ENCODE results near the gene PARK7. TPM values are rescaled to one million over a fixed set of nuclear protein-coding genes. Genes with fewer than 3 reads are reported as not detected.

PARK7 gene
- total and polyA plus RNA-seq, 2 experiments from 2014 or later: 178 to 679 TPM

GRCh38 chr1:8023287-8023994, 61.9 kb downstream of the PARK7 start:
- Histone ChIP-seq H3K79me2 (replicated peaks; ENCODE audit: insufficient read depth) (peaks cover 74% of the 10 kb centered on the region), H2AFZ (no peak overlapping the region), H3K9me2 (ENCODE audit: insufficient read depth) (no peaks in the 10 kb centered on the region), H3K36me3 (ENCODE audit: insufficient read depth) (no peaks in the 10 kb centered on the region), H3K27me3 (ENCODE audit: insufficient read depth) (no peaks in the 10 kb centered on the region), H3K4me3 (peak overlapping the region; percentile 85), H3F3A (replicated peaks; ENCODE audit: low read depth) (no peaks in the 10 kb centered on the region; the same call in 1 of the 2 replicates), H4K20me1 (replicated peaks; ENCODE audit: insufficient read depth) (peaks cover 46% of the 10 kb centered on the region), H3K4me2 (peak overlapping the region; percentile 94), H3K4me1 (ENCODE audit: insufficient read depth) (peaks cover 81% of the 10 kb centered on the region), H3K27ac (ENCODE audit: low read depth) (no peak overlapping the region)
- Mint-ChIP-seq H3K27me3 (ENCODE audit: insufficient read depth, low read depth, poor library complexity) (peaks cover 17% of the 10 kb centered on the region), H3K36me3 (ENCODE audit: low read depth) (peaks cover 5% of the 10 kb centered on the region; the same call in 2 of the 3 replicates), H3K4me3 (peak overlapping the region; percentile 90), H3K9me3 (peaks cover 4% of the 10 kb centered on the region; the same call in 1 of the 3 replicates), H3K27ac (peak overlapping the region; percentile 35), H3K4me1 (peaks cover 78% of the 10 kb centered on the region)
- ATAC-seq (no peak), DNase-seq (ENCODE audit: low spot score) (no peak)
- no peak for TF ChIP-seq EZH2 (IDR thresholded peaks at IDR 0.05; ENCODE audit: low read depth, unreplicated experiment)
- TF ChIP-seq ZNF331 (CRISPR knock-in tag; IDR thresholded peaks at IDR 0.05; ENCODE audit: low read depth): no peak
- no peak for TF ChIP-seq ZNF114 (CRISPR knock-in tag; IDR thresholded peaks at IDR 0.05)
- TF ChIP-seq EZH2phosphoT487 (IDR thresholded peaks at IDR 0.05; ENCODE audit: unreplicated experiment): no peak
- no peak for TF ChIP-seq NANOG (IDR thresholded peaks at IDR 0.05; ENCODE audit: borderline replicate concordance)
- TF ChIP-seq CTCF (conservative IDR thresholded peaks at IDR 0.05; ENCODE audit: low read depth in 2 of 2): no peak
- no peak for TF ChIP-seq POLR2AphosphoS5 (IDR thresholded peaks at IDR 0.05; ENCODE audit: low read depth)
- TF ChIP-seq STAT1 (IDR thresholded peaks at IDR 0.05; ENCODE audit: unreplicated experiment): no peak
- TF ChIP-seq JUNB (IDR thresholded peaks at IDR 0.05; ENCODE audit: unreplicated experiment): no peak
- no peak for TF ChIP-seq CREB1 (CRISPR knock-in tag; IDR thresholded peaks at IDR 0.05; ENCODE audit: low read depth)
- TF ChIP-seq, protein P1, sequence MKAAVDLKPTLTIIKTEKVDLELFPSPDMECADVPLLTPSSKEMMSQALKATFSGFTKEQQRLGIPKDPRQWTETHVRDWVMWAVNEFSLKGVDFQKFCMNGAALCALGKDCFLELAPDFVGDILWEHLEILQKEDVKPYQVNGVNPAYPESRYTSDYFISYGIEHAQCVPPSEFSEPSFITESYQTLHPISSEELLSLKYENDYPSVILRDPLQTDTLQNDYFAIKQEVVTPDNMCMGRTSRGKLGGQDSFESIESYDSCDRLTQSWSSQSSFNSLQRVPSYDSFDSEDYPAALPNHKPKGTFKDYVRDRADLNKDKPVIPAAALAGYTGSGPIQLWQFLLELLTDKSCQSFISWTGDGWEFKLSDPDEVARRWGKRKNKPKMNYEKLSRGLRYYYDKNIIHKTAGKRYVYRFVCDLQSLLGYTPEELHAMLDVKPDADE (IDR thresholded peaks at IDR 0.05): no peak
- TF ChIP-seq, protein P2, sequence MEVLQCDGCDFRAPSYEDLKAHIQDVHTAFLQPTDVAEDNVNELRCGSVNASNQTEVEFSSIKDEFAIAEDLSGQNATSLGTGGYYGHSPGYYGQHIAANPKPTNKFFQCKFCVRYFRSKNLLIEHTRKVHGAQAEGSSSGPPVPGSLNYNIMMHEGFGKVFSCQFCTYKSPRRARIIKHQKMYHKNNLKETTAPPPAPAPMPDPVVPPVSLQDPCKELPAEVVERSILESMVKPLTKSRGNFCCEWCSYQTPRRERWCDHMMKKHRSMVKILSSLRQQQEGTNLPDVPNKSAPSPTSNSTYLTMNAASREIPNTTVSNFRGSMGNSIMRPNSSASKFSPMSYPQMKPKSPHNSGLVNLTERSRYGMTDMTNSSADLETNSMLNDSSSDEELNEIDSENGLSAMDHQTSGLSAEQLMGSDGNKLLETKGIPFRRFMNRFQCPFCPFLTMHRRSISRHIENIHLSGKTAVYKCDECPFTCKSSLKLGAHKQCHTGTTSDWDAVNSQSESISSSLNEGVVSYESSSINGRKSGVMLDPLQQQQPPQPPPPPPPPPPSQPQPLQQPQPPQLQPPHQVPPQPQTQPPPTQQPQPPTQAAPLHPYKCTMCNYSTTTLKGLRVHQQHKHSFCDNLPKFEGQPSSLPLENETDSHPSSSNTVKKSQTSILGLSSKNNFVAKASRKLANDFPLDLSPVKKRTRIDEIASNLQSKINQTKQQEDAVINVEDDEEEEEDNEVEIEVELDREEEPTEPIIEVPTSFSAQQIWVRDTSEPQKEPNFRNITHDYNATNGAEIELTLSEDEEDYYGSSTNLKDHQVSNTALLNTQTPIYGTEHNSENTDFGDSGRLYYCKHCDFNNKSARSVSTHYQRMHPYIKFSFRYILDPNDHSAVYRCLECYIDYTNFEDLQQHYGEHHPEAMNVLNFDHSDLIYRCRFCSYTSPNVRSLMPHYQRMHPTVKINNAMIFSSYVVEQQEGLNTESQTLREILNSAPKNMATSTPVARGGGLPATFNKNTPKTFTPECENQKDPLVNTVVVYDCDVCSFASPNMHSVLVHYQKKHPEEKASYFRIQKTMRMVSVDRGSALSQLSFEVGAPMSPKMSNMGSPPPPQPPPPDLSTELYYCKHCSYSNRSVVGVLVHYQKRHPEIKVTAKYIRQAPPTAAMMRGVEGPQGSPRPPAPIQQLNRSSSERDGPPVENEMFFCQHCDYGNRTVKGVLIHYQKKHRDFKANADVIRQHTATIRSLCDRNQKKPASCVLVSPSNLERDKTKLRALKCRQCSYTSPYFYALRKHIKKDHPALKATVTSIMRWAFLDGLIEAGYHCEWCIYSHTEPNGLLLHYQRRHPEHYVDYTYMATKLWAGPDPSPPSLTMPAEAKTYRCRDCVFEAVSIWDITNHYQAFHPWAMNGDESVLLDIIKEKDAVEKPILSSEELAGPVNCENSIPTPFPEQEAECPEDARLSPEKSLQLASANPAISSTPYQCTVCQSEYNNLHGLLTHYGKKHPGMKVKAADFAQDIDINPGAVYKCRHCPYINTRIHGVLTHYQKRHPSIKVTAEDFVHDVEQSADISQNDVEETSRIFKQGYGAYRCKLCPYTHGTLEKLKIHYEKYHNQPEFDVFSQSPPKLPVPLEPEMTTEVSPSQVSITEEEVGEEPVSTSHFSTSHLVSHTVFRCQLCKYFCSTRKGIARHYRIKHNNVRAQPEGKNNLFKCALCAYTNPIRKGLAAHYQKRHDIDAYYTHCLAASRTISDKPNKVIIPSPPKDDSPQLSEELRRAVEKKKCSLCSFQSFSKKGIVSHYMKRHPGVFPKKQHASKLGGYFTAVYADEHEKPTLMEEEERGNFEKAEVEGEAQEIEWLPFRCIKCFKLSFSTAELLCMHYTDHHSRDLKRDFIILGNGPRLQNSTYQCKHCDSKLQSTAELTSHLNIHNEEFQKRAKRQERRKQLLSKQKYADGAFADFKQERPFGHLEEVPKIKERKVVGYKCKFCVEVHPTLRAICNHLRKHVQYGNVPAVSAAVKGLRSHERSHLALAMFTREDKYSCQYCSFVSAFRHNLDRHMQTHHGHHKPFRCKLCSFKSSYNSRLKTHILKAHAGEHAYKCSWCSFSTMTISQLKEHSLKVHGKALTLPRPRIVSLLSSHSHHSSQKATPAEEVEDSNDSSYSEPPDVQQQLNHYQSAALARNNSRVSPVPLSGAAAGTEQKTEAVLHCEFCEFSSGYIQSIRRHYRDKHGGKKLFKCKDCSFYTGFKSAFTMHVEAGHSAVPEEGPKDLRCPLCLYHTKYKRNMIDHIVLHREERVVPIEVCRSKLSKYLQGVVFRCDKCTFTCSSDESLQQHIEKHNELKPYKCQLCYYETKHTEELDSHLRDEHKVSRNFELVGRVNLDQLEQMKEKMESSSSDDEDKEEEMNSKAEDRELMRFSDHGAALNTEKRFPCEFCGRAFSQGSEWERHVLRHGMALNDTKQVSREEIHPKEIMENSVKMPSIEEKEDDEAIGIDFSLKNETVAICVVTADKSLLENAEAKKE (CRISPR knock-in tag; IDR thresholded peaks at IDR 0.05): no peak
- TF ChIP-seq, protein P3, sequence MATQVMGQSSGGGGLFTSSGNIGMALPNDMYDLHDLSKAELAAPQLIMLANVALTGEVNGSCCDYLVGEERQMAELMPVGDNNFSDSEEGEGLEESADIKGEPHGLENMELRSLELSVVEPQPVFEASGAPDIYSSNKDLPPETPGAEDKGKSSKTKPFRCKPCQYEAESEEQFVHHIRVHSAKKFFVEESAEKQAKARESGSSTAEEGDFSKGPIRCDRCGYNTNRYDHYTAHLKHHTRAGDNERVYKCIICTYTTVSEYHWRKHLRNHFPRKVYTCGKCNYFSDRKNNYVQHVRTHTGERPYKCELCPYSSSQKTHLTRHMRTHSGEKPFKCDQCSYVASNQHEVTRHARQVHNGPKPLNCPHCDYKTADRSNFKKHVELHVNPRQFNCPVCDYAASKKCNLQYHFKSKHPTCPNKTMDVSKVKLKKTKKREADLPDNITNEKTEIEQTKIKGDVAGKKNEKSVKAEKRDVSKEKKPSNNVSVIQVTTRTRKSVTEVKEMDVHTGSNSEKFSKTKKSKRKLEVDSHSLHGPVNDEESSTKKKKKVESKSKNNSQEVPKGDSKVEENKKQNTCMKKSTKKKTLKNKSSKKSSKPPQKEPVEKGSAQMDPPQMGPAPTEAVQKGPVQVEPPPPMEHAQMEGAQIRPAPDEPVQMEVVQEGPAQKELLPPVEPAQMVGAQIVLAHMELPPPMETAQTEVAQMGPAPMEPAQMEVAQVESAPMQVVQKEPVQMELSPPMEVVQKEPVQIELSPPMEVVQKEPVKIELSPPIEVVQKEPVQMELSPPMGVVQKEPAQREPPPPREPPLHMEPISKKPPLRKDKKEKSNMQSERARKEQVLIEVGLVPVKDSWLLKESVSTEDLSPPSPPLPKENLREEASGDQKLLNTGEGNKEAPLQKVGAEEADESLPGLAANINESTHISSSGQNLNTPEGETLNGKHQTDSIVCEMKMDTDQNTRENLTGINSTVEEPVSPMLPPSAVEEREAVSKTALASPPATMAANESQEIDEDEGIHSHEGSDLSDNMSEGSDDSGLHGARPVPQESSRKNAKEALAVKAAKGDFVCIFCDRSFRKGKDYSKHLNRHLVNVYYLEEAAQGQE (IDR thresholded peaks at IDR 0.05; ENCODE audit: unreplicated experiment): no peak

Measured in GM23338 (cell line).